Measurements from ENCODE around the gene GBE1. TPM values are rescaled to one million over a fixed set of nuclear protein-coding genes. Genes with fewer than 3 reads are reported as not detected.

The GBE1 gene
- polyA plus RNA-seq, 1 of the 3 experiments (the other 2 are of a cell fraction): 14.2 TPM

DNA sequence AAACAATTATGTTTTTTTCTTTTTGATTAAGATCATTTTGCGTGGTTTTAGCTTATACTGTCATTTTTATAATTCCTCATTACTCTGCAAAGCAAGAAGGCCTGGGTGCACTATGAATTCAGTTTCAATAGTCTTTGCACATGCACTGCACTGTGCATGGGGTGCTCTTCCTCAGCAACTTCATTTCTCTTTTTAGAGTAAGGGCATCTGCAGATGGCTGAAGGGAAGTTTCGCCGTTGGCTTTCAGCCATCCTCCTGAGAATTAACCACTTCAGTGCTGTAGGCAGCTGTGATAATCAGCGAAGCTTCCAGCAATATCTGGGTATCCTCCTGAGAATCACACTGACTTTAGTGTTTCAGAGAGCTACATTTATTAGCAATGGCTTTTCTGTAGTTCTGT is 284.8 kb downstream of the GBE1 start (continued):
- TF ChIP-seq, protein P1, sequence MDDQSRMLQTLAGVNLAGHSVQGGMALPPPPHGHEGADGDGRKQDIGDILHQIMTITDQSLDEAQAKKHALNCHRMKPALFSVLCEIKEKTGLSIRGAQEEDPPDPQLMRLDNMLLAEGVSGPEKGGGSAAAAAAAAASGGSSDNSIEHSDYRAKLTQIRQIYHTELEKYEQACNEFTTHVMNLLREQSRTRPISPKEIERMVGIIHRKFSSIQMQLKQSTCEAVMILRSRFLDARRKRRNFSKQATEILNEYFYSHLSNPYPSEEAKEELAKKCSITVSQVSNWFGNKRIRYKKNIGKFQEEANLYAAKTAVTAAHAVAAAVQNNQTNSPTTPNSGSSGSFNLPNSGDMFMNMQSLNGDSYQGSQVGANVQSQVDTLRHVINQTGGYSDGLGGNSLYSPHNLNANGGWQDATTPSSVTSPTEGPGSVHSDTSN (IDR thresholded peaks at IDR 0.05): no peak
- TF ChIP-seq, protein P2, sequence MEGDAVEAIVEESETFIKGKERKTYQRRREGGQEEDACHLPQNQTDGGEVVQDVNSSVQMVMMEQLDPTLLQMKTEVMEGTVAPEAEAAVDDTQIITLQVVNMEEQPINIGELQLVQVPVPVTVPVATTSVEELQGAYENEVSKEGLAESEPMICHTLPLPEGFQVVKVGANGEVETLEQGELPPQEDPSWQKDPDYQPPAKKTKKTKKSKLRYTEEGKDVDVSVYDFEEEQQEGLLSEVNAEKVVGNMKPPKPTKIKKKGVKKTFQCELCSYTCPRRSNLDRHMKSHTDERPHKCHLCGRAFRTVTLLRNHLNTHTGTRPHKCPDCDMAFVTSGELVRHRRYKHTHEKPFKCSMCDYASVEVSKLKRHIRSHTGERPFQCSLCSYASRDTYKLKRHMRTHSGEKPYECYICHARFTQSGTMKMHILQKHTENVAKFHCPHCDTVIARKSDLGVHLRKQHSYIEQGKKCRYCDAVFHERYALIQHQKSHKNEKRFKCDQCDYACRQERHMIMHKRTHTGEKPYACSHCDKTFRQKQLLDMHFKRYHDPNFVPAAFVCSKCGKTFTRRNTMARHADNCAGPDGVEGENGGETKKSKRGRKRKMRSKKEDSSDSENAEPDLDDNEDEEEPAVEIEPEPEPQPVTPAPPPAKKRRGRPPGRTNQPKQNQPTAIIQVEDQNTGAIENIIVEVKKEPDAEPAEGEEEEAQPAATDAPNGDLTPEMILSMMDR (IDR thresholded peaks at IDR 0.05): no peak
- TF ChIP-seq TEAD4 (IDR thresholded peaks at IDR 0.05; ENCODE audit: borderline replicate concordance, insufficient read depth) (no peak), RFX5 (IDR thresholded peaks at IDR 0.05; ENCODE audit: low read length) (no peak), MEF2A (IDR thresholded peaks at IDR 0.05; ENCODE audit: borderline replicate concordance, low read depth) (no peak), POLR2AphosphoS5 (IDR thresholded peaks at IDR 0.05; ENCODE audit: low read depth, low read length) (no peak), GATA2 (CRISPR knock-in tag; IDR thresholded peaks at IDR 0.05) (no peak), GABPA (IDR thresholded peaks at IDR 0.05; ENCODE audit: low read depth) (no peak), ELF1 (IDR thresholded peaks at IDR 0.05) (no peak), CHD2 (IDR thresholded peaks at IDR 0.05; ENCODE audit: low read length, partially characterized antibody) (no peak)
- TF ChIP-seq, protein P3, sequence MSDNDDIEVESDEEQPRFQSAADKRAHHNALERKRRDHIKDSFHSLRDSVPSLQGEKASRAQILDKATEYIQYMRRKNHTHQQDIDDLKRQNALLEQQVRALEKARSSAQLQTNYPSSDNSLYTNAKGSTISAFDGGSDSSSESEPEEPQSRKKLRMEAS (IDR thresholded peaks at IDR 0.05; ENCODE audit: low read depth): no peak

- DNase-seq: no peak
- Histone ChIP-seq H3F3A (replicated peaks; ENCODE audit: insufficient read depth) (no peaks in the 10 kb centered on the region), H3K27me3 (ENCODE audit: insufficient read depth) (no peaks in the 10 kb centered on the region), H3K9me2 (no peaks in the 10 kb centered on the region), H4K20me1 (ENCODE audit: insufficient read depth) (no peaks in the 10 kb centered on the region), H3K79me2 (ENCODE audit: insufficient read depth) (no peaks in the 10 kb centered on the region), H3K4me2 (no peak overlapping the region), H3K36me3 (replicated peaks in 1 of 2; ENCODE audit: control insufficient read depth in 1 of 2, insufficient read depth in 2 of 2, low read length in 1 of 2) (no peaks in the 10 kb centered on the region), H2AFZ (ENCODE audit: low read depth) (no peak overlapping the region), H3K4me1 (ENCODE audit: control insufficient read depth in 1 of 2, insufficient read depth in 2 of 2, low read depth in 1 of 2, low read length in 1 of 2) (no peaks in the 10 kb centered on the region), H3K27ac (ENCODE audit: low read depth in 2 of 2, low read length in 1 of 2) (no peak overlapping the region), H3K4me3 (ENCODE audit: low read depth in 2 of 2, low read length in 1 of 2) (no peak overlapping the region), H3K9ac (no peak overlapping the region), H3K9me3 (no peaks in the 10 kb centered on the region)
- ChIA-PET POLR2A (no interaction called here), CTCF (interaction anchor here (0.6 to 1.5 kb wide), 2 partner anchors 18 to 80 kb away, joined by 3 to 9 read pairs; no protein-coding TSS in a partner anchor)
- 80% methylated on average over 6 of the region's 6 CpGs for WGBS (ENCODE audit: low lambda C conversion rate)
- TF ChIP-seq SIN3A (IDR thresholded peaks at IDR 0.05; ENCODE audit: borderline replicate concordance, low read depth, low read length) (no peak), POLR2AphosphoS5 (IDR thresholded peaks at IDR 0.05; ENCODE audit: low read depth, low read length) (no peak), EZH2phosphoT487 (IDR thresholded peaks at IDR 0.05; ENCODE audit: borderline replicate concordance, low read depth) (no peak), EP300 (IDR thresholded peaks at IDR 0.05; ENCODE audit: borderline replicate concordance in 1 of 2, low read depth in 1 of 2, low read length in 1 of 2) (no peak), FOSL2 (IDR thresholded peaks at IDR 0.05; ENCODE audit: borderline replicate concordance, low read depth) (no peak), TAF1 (IDR thresholded peaks at IDR 0.05; ENCODE audit: borderline replicate concordance, low read depth, low read length) (no peak), MEF2A (IDR thresholded peaks at IDR 0.05; ENCODE audit: borderline replicate concordance, low read depth) (no peak), ELF1 (IDR thresholded peaks at IDR 0.05) (no peak), GATA2 (CRISPR knock-in tag; IDR thresholded peaks at IDR 0.05) (no peak), CHD2 (IDR thresholded peaks at IDR 0.05; ENCODE audit: low read length, partially characterized antibody) (no peak), USF2 (IDR thresholded peaks at IDR 0.05; ENCODE audit: borderline replicate concordance, low read depth, low read length) (no peak)
- TF ChIP-seq, protein P4, sequence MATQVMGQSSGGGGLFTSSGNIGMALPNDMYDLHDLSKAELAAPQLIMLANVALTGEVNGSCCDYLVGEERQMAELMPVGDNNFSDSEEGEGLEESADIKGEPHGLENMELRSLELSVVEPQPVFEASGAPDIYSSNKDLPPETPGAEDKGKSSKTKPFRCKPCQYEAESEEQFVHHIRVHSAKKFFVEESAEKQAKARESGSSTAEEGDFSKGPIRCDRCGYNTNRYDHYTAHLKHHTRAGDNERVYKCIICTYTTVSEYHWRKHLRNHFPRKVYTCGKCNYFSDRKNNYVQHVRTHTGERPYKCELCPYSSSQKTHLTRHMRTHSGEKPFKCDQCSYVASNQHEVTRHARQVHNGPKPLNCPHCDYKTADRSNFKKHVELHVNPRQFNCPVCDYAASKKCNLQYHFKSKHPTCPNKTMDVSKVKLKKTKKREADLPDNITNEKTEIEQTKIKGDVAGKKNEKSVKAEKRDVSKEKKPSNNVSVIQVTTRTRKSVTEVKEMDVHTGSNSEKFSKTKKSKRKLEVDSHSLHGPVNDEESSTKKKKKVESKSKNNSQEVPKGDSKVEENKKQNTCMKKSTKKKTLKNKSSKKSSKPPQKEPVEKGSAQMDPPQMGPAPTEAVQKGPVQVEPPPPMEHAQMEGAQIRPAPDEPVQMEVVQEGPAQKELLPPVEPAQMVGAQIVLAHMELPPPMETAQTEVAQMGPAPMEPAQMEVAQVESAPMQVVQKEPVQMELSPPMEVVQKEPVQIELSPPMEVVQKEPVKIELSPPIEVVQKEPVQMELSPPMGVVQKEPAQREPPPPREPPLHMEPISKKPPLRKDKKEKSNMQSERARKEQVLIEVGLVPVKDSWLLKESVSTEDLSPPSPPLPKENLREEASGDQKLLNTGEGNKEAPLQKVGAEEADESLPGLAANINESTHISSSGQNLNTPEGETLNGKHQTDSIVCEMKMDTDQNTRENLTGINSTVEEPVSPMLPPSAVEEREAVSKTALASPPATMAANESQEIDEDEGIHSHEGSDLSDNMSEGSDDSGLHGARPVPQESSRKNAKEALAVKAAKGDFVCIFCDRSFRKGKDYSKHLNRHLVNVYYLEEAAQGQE (IDR thresholded peaks at IDR 0.05; ENCODE audit: low read depth, low read length): no peak
- TF ChIP-seq, protein P5, sequence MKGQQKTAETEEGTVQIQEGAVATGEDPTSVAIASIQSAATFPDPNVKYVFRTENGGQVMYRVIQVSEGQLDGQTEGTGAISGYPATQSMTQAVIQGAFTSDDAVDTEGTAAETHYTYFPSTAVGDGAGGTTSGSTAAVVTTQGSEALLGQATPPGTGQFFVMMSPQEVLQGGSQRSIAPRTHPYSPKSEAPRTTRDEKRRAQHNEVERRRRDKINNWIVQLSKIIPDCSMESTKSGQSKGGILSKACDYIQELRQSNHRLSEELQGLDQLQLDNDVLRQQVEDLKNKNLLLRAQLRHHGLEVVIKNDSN (IDR thresholded peaks at IDR 0.05; ENCODE audit: borderline replicate concordance, low read depth): no peak
Observed at GRCh38 chr3:81472600-81473362, 288.7 kb downstream of the GBE1 start.
